Left kidney (tissue), 2 donors: ENCODE measurements around the gene MYO5B. TPM values are rescaled to one million over a fixed set of nuclear protein-coding genes. Genes with fewer than 3 reads are reported as not detected.

Experiments
- DNase-seq: peaks from one replicate; pipeline ENCODE4 v3.0.0-alpha.2; 2013
- polyA plus RNA-seq: library from polyadenylated mRNA; unstranded; fragments of 120-200 nt; gene quantifications from one replicate; pipeline ENCODE4 v1.2.1, GENCODE V29; 2013; ENCODE audit not compliant: insufficient read length

Gene MYO5B
- polyA plus RNA-seq, 1 donor, result 28.6 TPM

- DNase-seq, result no peak
Observed at GRCh38 chr18:49879271-49879580, 315.7 kb downstream of the MYO5B start.

GRCh38 chr18:49878567-49879270 lies 316.2 kb downstream of the MYO5B start:
- DNase-seq, result no peak

GRCh38 chr18:49878015-49878414 lies 316.9 kb downstream of the MYO5B start:
- no peak for DNase-seq

- DNase-seq, result no peak
Observed at GRCh38 chr18:49876536-49876935, 318.4 kb downstream of the MYO5B start.

- no peak for DNase-seq
Observed at GRCh38 chr18:49875783-49876182, 319.2 kb downstream of the MYO5B start.

GRCh38 chr18:49875155-49875554 lies 319.8 kb downstream of the MYO5B start:
- no peak for DNase-seq

- DNase-seq, result no peak
Observed at GRCh38 chr18:49874238-49874637, 320.7 kb downstream of the MYO5B start.

- no peak for DNase-seq
Observed at GRCh38 chr18:49869354-49869753, 325.6 kb downstream of the MYO5B start.

GRCh38 chr18:49866680-49867079 lies 328.3 kb downstream of the MYO5B start:
- no peak for DNase-seq

- no peak for DNase-seq
Observed at GRCh38 chr18:49865401-49865800, 329.5 kb downstream of the MYO5B start.

GRCh38 chr18:49863769-49864621 lies 331.0 kb downstream of the MYO5B start:
- no peak for DNase-seq

- DNase-seq, result no peak
Observed at GRCh38 chr18:49862656-49863385, 332.1 kb downstream of the MYO5B start.

GRCh38 chr18:49861659-49862058 lies 333.3 kb downstream of the MYO5B start:
- no peak for DNase-seq

- DNase-seq, result no peak
Observed at GRCh38 chr18:49859725-49860124, 335.2 kb downstream of the MYO5B start.

- no peak for DNase-seq
Observed at GRCh38 chr18:49859021-49859359, 336.0 kb downstream of the MYO5B start.

GRCh38 chr18:49858309-49859020 lies 336.5 kb downstream of the MYO5B start:
- DNase-seq, result peak; percentile 70

GRCh38 chr18:49857708-49858107 lies 337.2 kb downstream of the MYO5B start:
- no peak for DNase-seq

- DNase-seq, result no peak
Observed at GRCh38 chr18:49856496-49856895, 338.5 kb downstream of the MYO5B start.

GRCh38 chr18:49855711-49856415 lies 339.1 kb downstream of the MYO5B start:
- no peak for DNase-seq

GRCh38 chr18:49854681-49855080 lies 340.3 kb downstream of the MYO5B start:
- DNase-seq, result no peak

GRCh38 chr18:49853436-49853835 lies 341.5 kb downstream of the MYO5B start:
- no peak for DNase-seq

GRCh38 chr18:49853011-49853410 lies 341.9 kb downstream of the MYO5B start:
- no peak for DNase-seq
